PC-3 (cell line): ENCODE data around the gene CLTCL1.

ENCODE experiments used
- EZH2 ChIP-seq: fragments of 300-600 bp; sonication (generic); IDR thresholded peaks from one replicate; pipeline ENCODE4 v1.6.1; 2017; ENCODE audit warnings: antibody characterized with exemption, mild to moderate bottlenecking, low read length; ENCODE audit not compliant: unreplicated experiment
- EZH2phosphoT487 ChIP-seq: fragments of 300-600 bp; sonication (generic); IDR thresholded peaks from 2 replicates; pipeline ENCODE4 v1.6.1; 2018; ENCODE audit warnings: mild to moderate bottlenecking, antibody characterized with exemption, low read length, borderline replicate concordance
- TF ChIP-seq, protein P1 (sequence below): fragments of 300-600 bp; sonication (generic); conservative IDR thresholded peaks from 2 replicates; pipeline ENCODE4 v1.5.1; 2017; ENCODE audit warnings: antibody characterized with exemption, low read depth, mild to moderate bottlenecking, low read length

DNA sequence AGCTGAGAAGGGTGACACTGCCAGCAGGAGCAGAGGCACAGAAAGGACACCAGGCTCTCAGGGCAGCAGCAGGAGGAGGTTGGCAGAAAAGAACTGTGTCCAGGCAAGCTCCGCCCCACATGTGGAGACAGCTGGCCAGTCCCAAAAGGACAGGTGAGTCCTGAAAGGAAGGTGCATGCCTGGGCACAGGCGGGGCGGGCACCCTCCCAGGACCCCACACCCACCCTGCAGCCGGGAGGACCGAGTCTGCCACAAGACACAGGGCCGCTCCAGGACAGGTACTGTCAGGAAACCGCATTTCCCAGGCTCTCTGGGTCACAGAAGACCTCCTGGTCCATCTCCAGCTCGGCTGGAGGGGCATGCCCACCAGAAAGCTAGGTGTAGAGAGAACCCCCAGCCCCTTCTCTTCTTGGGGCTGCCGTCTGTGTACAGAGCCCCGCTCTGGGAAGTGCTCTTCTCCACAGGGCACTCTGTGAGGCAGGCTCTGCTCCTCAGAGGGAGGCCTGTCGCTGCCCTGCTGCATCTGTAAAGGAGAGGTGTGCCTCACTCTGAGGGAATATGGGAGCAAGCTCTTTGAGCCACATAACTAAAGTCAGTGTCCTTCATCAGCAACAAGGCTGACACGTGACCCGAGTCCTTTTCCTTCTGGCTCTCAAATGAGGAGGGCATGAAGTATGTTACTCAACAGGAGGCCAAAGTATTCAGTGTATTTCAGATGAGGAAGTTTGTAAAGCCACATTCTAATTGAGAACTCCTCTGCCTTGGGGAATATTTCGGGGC lies 50.5 kb downstream of the CLTCL1 start:
- TF ChIP-seq, protein P1, sequence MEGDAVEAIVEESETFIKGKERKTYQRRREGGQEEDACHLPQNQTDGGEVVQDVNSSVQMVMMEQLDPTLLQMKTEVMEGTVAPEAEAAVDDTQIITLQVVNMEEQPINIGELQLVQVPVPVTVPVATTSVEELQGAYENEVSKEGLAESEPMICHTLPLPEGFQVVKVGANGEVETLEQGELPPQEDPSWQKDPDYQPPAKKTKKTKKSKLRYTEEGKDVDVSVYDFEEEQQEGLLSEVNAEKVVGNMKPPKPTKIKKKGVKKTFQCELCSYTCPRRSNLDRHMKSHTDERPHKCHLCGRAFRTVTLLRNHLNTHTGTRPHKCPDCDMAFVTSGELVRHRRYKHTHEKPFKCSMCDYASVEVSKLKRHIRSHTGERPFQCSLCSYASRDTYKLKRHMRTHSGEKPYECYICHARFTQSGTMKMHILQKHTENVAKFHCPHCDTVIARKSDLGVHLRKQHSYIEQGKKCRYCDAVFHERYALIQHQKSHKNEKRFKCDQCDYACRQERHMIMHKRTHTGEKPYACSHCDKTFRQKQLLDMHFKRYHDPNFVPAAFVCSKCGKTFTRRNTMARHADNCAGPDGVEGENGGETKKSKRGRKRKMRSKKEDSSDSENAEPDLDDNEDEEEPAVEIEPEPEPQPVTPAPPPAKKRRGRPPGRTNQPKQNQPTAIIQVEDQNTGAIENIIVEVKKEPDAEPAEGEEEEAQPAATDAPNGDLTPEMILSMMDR = no peak
- TF ChIP-seq EZH2 (no peak), EZH2phosphoT487 (no peak)
